Measurements from ENCODE around the gene C1orf159.

C1orf159 gene

DNA sequence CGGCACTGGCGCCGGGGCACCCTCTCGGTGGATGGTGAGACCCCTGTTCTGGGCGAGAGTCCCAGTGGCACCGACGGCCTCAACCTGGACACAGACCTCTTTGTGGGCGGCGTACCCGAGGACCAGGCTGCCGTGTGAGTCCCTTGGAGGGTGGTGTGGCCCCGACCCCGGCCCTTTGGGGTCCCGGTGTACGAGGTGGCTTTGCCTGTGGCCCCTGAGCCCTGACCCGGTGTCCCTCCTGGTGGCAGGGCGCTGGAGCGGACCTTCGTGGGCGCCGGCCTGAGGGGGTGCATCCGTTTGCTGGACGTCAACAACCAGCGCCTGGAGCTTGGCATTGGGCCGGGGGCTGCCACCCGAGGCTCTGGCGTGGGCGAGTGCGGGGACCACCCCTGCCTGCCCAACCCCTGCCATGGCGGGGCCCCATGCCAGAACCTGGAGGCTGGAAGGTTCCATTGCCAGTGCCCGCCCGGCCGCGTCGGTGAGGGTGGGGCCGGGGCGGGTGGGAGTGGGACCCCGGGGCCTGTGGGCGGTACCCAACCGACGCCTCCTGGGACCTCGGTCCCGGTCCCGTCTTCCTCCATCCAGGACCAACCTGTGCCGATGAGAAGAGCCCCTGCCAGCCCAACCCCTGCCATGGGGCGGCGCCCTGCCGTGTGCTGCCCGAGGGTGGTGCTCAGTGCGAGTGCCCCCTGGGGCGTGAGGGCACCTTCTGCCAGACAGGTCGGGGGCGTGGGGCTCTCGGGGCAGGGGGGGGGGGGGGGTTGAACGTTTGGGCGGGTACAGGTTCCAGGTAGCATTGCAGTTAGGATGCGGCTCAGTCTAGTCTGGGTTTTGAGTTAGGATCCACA, 66.3 kb downstream of the C1orf159 start:
- DNase-seq, result no peak

DNA sequence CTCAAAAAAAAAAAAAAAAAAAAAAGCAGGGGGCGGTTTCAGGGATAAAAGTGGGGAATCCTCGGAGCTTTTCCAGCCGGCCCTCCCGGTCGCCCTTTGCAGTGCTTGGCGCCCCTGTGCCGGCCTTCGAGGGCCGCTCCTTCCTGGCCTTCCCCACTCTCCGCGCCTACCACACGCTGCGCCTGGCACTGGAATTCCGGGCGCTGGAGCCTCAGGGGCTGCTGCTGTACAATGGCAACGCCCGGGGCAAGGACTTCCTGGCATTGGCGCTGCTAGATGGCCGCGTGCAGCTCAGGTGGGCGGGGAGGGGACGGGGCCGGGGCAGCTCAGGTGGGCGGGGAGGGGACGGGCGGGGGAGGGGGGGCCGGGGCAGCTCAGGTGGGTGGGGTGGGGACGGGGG, 67.1 kb downstream of the C1orf159 start:
- DNase-seq, result no peak

DNA sequence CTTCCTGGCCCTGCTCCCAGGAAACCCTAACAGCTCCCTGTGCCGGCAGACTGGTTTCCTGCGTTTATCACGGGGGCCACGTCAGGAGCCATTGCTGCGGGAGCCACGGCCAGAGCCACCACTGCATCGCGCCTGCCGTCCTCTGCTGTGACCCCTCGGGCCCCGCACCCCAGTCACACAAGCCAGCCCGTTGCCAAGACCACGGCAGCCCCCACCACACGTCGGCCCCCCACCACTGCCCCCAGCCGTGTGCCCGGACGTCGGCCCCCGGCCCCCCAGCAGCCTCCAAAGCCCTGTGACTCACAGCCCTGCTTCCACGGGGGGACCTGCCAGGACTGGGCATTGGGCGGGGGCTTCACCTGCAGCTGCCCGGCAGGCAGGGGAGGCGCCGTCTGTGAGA, 67.9 kb downstream of the C1orf159 start:
- DNase-seq, result no peak

DNA sequence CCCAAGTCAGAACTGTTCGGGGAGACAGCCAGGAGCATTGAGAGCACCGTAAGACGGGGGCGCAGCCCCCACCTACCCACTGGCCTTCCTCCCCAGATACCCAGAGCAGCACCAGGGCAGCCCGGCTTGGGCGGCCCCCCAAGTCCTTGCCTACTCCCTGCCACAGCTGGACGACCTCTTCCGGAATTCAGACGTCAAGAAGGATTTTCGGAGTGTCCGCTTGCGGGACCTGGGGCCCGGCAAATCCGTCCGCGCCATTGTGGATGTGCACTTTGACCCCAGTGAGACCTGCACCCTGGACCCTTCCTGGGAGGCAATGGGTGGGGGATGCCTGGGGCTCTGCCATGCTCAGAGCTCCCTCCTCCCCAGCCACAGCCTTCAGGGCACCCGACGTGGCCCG, 68.5 kb downstream of the C1orf159 start:
- no peak for DNase-seq

DNA sequence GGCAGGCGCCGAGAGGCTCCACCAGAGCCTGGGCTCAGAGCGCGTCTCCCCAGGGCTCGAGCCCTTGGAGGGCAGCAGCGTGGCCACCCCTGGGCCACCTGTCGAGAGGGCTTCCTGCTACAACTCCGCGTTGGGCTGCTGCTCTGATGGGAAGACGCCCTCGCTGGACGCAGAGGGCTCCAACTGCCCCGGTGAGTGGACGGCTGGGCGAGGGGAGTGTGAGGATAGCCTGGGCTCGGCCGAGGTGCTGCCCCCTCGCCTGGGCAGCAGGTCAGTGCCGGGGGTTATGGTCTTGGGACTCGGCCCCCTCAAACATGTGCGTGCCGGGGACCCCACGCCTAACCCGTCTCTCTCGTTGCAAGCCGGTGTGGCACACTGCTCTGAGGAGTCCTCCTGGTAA, 69.1 kb downstream of the C1orf159 start:
- no peak for DNase-seq

DNA sequence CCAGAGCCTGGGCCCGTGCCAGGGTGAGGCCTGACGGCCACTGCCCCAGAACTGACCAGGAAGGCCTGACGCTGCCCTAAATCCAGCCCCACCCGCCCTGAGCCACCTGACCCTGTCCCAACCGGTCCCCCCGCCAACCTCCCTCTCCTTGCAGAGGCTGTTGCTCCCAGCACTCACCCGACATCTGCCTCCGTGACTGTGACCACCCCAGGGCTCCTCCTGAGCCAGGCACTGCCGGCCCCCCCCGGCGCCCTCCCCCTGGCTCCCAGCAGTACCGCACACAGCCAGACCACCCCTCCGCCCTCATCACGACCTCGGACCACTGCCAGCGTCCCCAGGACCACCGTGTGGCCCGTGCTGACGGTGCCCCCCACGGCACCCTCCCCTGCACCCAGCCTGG, 69.6 kb downstream of the C1orf159 start:
- no peak for DNase-seq

DNA sequence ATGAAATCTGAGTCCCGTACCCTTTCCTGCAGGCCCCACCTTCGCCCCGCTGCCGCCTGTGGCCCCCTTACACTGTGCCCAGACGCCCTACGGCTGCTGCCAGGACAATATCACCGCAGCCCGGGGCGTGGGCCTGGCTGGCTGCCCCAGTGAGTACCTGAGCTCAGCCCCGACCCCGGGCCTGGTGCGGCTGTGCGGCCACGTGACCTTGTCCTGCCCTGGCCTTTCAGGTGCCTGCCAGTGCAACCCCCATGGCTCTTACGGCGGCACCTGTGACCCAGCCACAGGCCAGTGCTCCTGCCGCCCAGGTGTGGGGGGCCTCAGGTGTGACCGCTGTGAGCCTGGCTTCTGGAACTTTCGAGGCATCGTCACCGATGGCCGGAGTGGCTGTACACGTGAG, 70.8 kb downstream of the C1orf159 start:
- no peak for DNase-seq

DNA sequence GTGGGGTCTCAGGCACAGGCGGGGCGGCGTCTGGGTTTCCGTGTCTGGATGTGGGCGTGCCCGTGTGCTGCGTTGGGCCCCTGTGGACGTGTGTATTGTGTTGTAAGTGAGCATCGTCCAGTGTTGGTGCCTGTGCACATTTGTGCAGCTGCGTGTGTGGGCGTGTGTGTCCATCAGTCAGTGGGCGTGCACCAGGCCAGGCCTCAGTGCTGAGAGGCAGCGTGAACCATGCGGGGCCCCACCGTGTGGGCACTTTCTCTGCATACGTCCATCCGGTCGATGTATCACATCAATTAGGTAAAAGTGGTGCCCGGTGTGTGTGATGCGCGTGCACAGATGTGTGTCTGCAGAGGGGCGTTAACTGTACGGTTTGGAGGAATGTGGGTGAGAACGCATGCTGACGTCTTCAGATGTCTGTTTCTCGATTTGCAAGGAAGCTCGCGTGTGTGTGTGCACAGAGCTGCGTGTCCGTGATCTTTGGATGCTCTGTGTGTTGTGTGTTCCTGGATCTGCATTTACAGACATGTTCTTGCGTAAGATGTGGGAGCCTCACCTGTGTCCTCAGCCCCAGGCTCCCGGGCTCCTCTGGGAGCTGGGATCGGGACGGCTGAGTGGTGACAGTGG, 71.3 kb downstream of the C1orf159 start:
- no peak for DNase-seq

DNA sequence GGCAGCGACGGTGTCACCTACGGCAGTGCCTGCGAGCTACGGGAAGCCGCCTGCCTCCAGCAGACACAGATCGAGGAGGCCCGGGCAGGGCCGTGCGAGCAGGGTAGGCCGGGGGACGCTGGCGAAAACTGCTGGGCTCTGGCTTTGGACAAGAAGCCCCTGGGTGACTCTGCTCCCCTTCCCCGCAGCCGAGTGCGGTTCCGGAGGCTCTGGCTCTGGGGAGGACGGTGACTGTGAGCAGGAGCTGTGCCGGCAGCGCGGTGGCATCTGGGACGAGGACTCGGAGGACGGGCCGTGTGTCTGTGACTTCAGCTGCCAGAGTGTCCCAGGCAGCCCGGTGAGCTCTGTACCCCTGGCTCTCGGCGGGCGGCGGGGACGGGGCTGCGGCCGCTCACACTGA, 72.0 kb downstream of the C1orf159 start:
- no peak for DNase-seq

DNA sequence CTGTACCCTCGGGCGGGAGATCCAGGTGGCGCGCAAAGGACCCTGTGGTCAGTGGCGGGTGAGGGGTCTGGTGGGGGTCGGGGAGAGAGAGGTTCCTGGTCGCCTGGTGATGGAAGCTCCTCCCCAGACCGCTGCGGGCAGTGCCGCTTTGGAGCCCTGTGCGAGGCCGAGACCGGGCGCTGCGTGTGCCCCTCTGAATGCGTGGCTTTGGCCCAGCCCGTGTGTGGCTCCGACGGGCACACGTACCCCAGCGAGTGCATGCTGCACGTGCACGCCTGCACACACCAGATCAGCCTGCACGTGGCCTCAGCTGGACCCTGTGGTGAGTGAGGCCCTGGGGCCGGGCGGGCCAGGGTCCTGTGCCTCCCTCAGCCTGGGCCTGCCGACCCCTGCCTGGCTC, 72.5 kb downstream of the C1orf159 start:
- DNase-seq, result no peak

DNA sequence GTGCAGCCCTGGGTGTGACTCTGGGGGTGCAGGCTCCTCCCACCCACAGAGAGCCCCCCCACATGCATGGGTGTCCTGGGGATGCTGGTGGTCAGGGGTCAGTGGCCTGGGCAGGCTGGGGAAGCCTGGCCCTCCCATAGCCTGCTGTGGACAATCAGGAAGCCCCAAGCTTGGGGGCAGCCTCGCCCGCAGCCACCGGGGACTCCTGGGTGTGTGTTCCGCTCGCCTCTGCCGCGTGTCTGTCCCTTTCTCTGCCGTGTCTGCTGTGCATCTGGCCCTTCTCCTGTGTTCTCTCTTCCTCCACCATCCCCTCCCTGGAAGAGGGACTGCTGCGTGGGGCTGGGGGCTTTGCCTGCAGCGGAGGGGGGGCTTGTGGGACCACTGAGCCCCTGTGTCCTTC, 73.1 kb downstream of the C1orf159 start:
- DNase-seq, result no peak

DNA sequence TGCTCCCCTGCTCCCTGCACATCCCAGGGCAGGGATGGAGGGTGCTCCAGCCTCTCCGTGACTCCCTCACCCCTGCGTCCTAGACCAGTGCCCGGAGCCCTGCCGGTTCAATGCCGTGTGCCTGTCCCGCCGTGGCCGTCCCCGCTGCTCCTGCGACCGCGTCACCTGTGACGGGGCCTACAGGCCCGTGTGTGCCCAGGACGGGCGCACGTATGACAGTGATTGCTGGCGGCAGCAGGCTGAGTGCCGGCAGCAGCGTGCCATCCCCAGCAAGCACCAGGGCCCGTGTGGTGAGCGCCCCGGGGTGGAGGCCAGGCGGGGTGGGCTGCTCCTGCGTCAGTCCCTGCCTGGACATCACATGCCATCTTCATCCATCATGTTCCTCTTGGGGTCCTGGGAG, 74.0 kb downstream of the C1orf159 start:
- DNase-seq, result no peak

DNA sequence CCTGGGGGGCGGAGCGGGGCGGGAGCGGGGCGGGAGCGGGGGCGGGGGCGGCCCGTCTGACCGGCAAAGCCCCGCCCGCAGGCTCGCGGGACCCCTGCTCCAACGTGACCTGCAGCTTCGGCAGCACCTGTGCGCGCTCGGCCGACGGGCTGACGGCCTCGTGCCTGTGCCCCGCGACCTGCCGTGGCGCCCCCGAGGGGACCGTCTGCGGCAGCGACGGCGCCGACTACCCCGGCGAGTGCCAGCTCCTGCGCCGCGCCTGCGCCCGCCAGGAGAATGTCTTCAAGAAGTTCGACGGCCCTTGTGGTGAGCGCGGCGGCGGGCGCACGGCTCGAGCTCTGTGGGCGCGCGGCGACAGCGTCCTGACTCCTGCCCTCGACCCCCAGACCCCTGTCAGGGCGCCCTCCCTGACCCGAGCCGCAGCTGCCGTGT, 74.8 kb downstream of the C1orf159 start:
- no peak for DNase-seq

DNA sequence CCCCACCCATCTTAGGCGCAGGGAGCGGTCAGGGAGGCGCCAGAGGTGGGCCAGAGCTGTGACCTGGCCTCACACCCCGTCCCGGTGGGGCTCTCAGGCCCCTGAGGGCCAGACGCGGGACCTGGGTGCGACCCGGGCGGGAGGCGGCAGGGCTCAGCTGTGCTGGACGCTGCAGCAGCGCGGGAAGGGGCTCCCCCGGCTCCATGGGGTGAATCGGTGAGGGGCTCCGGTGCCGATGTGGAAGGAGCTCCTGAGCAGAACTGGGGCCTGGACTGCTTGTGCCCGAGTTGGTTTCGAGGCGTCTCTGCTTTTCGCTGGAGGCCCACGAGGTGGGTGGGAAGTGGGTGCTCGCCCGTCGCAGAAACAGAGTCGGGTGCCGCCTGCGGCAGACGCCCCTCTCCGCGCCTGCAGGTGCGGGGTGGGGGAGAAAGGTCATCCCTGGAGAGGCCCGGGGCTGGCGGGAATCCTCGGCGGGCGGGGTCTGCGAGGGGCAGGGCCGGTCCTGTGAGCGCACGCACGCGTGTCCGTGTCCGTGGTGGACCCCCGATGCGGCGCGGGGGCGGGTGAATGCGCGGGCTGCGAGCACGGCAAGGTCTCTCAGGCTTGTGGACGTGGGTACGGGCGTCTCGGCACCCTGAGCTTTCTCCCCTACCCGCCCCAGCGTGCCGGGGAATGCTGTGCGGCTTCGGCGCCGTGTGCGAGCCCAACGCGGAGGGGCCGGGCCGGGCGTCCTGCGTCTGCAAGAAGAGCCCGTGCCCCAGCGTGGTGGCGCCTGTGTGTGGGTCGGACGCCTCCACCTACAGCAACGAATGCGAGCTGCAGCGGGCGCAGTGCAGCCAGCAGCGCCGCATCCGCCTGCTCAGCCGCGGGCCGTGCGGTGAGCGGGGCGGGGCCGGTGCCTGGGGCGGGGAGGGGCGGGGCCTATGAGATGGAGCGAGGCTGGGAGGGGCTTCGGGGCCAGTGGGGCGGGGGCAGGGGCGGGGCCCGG, 75.6 kb downstream of the C1orf159 start:
- DNase-seq, result peak; percentile 75

DNA sequence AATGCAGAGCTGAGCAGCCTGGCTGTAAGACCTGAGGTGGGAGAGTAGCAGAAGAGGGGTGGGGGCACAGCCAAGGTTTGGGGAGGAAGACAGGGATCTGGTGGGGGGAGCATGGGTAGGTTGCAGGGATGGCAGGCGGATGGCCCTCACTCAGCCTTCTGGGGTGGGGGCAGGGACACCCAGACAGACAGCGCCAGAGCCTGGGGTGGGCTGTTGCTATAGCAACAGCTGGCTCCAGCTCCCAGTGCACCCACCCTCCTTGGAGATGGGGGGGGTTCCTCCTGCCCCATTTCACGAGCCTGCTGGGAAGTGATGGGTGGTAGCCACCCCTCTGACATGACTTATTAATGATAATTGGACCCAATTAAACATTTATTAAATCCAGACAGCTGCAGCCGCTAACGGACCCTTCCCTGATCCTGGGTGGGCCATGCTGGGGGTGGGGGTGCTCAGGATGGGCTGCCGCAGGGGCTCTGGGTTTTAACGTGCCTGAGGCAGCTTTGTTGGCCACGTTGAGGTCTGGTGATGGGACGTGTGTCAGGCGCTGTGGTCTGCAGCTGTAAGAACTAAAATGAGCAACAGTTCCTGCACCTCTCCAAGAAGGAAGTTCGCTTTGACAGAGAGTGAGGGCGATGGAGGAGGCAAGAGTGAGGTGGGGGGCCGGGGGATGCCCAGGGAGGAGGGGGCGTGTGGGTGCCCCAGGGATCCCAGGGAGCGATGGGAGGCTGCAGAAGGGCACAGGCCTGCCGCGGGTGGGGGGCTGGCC, 76.6 kb downstream of the C1orf159 start:
- no peak for DNase-seq

DNA sequence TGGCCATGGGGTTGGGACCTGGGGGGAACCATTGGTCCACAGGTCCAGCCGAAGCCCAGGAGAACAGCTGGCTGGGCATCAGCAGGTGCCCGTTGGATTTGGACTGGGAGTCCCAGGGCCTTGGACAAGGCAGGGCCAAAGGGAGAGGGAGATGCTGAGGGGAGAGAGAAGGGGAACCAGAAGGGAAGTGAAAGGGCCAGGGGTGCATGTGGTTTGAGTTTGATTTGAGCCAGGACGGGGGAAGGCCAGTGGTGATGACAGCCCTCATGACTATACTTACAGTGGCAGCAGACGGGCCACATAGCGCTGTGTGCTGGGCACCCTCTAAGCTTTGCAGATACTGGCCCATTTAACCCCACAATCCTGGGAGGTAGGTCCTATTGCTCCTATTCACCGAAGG, 77.2 kb downstream of the C1orf159 start:
- no peak for DNase-seq

DNA sequence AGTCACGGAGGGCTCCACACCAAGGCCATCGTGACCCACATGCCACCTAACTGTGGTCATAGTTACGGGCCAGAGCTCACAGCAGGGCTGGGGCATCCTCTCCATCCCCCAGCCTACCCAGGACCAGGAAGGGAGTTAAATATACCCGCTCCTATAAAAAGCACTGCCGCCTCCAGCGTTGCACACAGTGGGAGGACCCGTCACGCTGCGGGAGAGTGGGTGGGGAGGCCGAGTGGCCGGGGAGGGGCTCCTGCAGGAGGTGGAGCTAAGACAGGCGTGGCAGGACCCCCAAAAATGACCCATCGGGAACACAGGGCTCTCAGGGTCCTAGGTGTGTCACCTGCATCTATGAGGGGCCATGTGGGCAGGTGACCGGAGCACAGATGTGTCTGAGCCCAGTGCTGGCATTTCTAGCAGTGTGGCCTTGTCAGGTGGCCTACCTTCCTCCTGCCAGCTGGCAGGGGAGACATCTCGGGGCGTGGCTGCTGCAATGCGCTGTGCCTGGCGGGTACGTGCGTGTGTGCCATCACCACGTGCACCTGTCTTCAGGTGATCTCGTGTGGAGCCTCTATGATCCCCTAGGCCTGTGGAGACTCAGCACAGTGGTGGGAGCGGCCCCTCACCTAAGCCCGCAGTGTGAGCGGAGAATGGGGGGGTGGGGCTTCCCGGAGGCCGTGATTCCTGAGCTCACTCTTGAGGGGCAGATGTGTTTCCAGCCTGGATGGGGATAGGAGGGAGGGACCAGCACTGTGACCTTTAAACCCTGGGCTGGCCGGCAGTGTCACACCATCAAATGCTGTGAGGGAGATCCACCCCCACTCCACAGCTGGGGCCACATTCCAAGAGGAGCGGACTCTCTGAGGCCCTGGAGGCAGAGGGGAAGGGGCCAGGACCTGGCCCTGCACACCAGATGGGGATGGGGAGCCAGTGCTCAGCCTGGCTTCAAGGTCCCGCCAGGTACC, 78.2 kb downstream of the C1orf159 start:
- DNase-seq, result no peak

DNA sequence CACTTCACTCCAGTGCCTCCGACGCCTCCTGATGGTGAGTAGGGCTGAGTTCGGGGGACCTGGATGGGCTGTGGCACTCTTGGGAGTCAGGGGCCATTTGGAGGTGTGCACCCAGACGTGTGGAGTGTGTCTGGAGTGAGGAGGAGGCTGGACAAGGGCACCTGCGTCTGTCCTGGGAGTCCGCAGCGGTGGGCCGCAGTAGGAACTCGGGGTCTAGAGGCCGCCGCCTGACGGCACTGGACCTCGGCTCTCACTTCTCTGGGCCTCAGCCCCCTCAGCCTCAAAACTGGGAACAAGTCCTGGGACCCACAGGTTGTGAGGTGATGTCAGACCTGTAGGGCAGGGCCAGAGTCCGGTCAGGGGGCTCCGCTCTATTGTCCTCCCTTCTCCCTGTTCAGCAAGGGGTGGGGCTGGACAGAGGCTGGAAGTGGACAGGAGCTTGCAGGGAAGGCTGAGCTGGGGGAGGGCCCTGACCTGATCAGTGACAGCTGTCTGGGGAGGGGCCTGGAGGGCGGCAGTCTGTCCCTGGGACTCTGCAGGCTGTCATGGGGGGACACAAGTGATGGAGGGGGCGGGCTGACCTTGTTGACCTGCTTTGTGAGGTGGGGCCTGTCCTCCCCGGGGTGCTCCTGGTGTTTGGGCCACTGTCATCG, 80.5 kb downstream of the C1orf159 start:
- DNase-seq, result no peak

DNA sequence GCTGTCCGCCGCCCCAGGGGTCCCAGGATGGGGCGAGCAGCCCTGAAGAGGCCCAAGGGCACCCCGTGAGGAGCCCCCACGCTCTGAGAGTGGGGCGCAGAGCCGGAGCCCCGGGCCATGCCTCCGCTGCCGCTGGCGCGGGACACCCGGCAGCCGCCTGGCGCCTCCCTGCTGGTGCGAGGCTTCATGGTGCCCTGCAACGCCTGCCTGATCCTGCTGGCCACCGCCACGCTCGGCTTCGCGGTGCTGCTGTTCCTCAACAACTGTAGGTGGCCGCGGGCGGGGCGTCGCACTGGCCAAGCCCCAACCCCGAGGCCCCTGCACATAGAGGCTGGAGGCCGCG, 81.5 kb downstream of the C1orf159 start:
- no peak for DNase-seq

DNA sequence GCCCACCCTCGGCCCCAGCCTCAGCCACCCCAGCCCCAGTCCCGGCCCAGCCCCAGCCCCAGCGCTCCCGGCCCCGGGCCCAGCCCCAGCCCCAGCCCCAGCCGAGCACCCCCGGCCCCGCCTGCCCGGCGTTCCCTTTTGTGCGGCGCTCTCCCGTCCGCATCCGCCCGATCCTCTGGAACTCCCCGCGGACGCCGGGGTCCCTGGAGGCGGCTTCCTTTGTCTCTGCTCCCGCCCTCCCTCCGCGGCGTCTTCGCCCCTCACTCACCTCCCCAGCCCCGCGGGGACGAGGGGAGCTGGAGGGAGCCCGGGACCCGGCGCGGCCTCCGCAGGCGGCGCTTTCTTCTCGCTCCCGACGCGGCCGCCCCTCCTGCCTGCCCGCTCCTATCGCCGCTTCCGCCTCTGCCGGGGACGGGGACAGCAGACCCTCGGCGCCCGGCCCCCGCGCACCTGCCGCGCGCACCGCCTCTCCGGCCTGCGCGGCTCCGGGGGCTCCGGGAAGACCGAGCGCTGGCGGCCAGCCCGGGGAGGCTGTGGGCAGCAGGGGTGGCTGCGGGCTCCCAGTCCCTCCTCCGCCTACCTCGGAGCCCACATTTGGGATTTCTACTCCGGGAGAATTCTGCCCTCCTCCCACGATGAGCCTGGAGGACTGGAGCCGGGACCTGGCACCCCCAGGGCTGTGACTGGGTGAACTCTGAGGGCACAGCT, 82.0 kb downstream of the C1orf159 start:
- DNase-seq, result no peak

All from NCI-H1436 (cell line).